HG03045 (cell line): ENCODE measurements around the gene SLC41A3.
"Not testable (repeated sequence)": the region's sequence is repeated elsewhere in the genome, so short reads cannot be mapped to it uniquely, and the experiment has no call there.

Experiments
- ATAC-seq: cut with Tn5 transposase; IDR thresholded peaks from one replicate; pipeline ENCODE4 v1.9.1; 2021; ENCODE audit warnings: mild to moderate bottlenecking, moderate library complexity; ENCODE audit not compliant: unreplicated experiment

Gene SLC41A3

DNA sequence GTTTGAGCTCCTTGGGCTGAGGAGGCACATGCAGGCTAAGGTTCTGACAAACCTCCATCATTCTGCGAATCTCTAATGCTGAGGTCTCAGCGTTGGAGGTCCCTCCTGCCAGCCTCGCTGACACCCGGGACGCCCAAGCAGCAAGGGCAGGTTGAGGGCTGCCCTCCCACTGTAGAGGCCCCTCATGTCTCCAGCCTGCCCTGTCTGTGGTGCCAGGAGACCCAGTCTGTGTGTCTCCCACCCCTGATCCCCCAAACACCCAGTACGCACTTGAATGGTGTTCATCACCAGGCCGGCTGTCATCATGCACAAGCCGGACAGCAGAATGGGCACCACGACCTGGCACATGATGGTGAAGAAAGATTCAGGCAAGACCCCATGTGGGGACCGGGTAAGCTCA, 27.8 kb downstream of the SLC41A3 start:
- no peak for ATAC-seq

DNA sequence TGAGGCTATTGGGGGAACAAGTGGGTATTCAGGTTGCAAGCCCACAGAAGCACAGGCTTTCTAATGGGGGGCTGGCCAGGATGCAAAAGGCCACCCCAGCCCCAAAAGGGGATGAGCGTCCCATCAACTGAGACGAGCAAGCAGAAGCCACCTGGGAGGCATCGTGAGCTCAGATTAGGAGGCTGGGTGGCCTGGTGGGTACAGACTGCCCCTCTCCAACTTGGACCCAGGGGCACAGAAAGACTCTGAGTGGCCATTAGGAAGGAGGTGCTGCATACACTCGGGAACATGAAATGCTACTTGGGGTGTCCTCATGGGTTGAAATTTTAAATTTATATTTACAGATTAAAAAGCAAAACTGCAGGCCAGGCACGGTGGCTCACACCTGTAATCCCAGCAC, 29.1 kb downstream of the SLC41A3 start:
- ATAC-seq = no peak

DNA sequence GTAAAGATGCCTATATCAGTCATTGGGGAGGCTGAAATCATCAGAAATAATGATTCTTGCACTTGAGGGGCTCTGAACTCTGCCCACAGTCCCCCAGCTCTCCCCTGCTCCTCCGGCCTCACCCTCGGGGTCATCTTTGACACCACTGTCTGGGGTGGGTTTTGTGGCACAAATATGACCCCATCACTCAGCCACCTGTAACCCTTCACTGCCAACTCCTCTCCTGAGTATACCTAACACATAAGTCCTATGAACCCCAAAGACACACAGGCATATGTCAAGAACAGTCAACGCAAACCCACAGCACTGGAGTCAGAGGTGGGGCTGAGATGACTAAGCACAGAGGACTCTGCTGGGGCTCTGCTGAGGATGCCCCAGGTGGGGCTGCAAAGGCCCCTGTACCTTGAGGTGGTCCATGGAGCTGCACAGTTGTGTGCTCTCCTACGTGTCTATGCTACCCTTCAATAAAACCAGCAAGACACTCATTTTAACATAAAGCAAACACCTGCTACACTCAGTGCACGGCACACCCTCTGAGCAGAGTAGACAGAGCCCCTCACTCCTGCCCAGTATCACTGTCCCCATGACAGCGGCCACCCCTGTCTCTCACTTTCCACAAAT, 29.9 kb downstream of the SLC41A3 start:
- ATAC-seq = no peak

GRCh38 chr3:126053513-126053912, 30.4 kb downstream of the SLC41A3 start:
- no peak for ATAC-seq

- no peak for ATAC-seq
Observed at GRCh38 chr3:126052196-126053058, 31.5 kb downstream of the SLC41A3 start.

DNA sequence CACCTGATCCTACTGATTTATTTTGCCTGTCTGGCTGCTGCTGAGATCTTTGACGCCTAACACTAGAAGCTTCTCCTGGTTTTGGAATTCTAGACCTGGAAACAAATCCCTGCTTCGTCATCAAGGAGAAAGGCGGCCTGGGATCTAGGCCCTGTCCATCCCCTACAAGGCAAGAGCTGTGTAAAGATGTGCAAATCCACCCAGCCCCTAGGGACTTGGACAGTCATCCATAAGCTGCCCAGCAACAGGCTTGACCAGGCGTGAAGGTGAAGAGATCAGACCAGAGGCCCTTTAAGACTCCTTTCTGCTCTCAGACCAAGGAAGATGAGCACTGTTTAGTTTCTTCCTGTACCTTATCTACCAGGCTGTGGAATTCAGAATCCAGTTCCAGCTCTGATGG, 32.2 kb downstream of the SLC41A3 start:
- ATAC-seq = no peak

DNA sequence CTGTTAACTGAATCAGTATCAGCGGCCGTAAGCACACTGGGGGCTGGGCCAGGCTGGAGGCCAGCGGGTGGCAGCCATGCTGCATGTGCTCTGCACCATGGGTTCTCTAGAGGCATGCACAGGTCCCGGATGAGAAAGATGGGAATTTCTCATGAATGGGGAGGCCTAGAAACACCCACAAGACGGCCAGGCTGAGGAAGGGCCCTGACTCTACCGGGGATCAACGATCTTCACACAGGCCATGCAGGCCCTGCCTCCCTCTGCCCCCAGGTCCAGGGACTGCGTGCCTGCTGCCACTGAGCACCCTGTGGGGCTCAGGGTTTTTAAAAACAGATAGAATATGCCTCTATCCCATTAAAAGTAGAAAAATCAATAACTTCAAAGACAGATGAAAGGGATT, 32.7 kb downstream of the SLC41A3 start:
- ATAC-seq = no peak

- ATAC-seq = no peak
Observed at GRCh38 chr3:126050626-126051025, 33.3 kb downstream of the SLC41A3 start.

DNA sequence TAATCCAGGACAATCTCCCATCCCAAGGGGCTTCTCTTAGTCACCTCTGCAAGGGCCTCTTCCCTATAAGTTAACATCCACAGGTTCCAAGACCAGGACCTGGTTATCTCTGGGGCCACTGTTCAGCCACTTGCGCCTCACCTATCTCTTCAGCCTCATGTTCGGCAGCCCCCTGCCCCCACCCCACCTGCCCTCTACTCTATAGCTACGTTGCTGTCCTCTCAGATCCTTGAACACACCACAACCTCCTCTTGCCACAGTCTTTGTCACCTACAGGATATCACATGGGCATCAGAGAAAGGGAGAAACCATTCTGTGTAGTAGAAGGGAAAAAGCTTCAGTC, 33.9 kb downstream of the SLC41A3 start:
- ATAC-seq = no peak

DNA sequence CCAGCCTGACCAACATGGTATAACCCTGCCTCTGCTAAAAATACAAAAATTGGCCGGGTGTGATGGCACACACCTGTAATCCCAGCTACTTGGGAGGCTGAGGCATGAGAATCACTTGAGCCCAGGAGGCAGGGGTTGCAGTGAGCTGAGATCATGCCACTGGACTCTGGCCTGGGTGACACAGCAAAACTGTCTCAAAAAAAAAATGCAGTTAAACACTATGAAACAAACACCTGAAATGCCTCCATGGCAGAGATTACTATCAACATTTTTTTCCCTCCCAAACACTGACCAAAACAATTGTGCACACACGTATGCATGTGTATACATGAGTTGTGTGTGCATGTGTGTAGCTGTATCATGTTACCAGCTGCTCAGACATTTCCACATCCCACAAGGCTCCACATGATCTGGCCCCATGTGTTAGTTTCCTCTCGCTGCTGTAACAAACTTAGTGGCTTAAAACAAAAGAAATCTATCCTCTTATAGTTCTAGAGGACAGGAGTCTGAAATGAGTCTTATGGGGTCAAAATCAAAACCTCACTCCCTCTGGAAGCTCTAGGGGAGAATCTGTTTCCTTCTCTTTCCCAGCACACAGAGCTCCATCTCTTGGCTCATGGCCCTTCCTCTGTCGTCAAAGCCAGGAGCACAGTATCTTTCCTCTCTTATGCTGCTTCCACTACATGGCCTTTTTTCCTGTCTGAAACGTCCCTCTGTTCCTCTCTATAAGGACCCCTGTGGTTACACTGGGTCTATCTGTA, 34.5 kb downstream of the SLC41A3 start:
- ATAC-seq = no peak

- no peak for ATAC-seq
Observed at GRCh38 chr3:126040386-126040785, 43.5 kb downstream of the SLC41A3 start.

DNA sequence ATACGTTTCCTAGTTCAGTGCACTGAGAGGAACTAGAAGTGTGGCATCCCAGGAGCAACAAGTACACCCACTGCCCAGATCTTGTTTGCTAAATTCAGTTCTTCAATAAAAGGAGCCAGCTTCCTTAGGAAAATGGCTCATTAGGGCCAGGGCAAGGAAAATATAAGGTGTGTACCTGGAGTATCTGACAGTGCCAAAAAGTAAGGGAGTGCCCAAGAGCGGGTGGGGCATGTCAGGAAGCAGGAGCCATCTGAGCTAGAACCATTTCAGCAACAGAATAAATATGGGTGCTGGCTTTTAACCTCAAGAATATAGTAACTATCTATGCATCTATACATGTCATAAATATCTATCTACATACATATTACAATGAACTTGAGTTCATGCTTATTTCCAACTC, 44.1 kb downstream of the SLC41A3 start:
- ATAC-seq = no peak

DNA sequence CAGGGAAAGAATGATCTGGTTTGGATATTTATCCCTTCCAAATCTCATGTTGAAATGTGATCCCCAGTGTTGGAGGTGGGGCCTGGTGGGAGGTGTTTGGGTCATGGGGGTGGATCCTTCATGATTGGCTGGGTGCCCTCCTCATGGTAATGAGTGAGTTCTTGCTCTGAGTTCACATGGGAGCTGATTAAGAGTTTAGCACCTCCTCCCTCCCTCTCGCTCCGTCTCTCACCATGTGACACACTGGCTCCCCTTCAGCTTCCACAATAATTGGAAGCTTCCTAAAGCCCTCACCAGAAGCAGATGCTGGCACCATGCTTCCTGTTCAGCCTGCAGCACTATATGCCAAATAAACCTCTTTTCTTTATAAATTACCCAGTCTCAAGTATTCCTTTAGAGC, 45.1 kb downstream of the SLC41A3 start:
- ATAC-seq = not testable (repeated sequence)

DNA sequence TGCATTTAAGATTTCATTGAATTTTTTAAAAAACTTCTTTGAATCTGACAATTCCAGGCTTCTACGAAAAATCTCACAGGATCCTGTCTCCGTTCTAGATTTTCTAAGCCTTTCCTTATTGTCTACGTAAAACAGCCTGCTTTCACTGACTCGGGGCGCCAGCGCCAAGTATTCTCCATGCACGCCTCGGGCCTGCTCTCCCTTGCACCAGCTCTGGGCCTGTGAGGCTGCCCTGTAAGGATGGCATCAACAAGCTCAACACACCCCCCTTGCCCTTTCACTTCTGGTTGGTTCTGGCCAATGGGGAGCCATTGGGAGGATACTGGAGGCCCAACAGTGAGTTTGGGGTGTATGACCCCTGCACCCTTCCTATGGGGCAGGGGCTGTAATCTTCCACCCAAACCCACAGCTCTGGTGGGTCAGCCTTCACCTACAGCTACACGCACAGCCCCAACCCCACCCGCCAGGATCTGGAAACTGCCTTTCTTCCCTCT, 47.8 kb downstream of the SLC41A3 start:
- ATAC-seq = no peak

GRCh38 chr3:126035362-126036050, 48.4 kb downstream of the SLC41A3 start:
- ATAC-seq = no peak

DNA sequence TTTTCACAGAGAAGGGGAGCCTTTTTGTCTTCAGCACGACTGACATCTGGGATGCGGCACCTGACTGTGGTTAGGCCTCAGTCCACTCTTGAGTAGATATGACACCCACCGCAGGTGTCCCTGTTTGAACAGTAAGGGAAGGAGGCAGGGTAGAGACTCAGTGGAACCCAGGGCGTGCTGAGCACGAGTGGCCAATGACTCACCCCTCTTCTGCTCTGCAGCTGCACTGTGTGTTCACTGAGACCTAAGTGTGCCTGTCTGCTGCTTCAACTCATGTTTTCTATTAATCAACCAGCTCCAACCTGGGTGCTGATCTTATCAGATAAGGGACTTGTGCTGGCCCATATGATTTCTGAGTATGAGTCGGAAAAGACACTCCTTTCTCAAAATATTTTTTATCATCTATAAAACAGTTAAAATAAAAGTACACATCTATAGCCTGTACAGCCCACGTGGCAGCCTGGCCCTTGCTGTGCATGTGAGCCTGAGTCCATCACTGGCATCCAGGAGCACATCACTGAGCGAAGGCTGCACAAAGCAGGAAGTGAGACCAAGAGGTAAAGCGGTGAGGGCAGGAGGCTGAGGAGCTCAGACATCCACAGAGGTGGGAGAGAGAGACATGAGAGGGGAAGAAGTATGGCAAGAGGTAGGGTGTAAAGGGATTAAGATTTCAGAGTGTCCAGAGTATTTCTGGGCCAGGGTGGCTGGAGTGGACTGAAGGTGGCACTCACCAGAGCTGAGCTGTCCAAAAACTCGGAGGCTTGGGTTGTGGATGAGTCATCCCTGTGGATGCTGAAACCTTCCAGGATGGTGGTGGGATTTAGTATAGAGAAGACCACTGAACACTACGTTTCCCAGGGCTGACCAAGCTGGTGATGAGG, 49.2 kb downstream of the SLC41A3 start:
- ATAC-seq = no peak

DNA sequence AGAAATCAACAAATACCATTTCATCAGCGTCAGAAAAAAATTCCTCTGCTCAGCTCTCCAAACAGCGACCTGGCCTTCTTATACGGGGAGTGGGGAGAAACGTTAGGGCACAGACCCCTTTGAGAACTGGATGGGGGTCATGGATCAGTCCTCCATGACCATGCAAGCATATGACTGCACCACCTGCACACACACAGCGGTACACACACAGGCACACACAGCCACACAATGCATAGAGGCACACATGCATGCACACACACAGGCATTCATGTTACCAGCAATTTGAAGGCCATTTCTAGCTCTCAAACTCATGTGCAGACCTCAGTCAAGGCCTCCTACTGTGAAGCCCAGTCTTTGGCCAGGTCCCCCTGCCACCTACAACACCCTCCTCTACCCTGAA, 50.2 kb downstream of the SLC41A3 start:
- ATAC-seq = no peak

GRCh38 chr3:126033051-126033745, 50.7 kb downstream of the SLC41A3 start:
- no peak for ATAC-seq

- ATAC-seq = no peak
Observed at GRCh38 chr3:126031981-126032471, 51.9 kb downstream of the SLC41A3 start.
